OCI-LY1 (cell line): ENCODE results near the gene NPAS2.

Experiments
- CTCF ChIP-seq: fragments of 200-600 bp; sonication (generic), shearing (Covaris generic); IDR thresholded peaks from 2 replicates; pipeline ENCODE4 v1.5.1; 2017; ENCODE audit warnings: mild to moderate bottlenecking, antibody characterized with exemption, low read length, moderate library complexity, mixed read lengths
- EZH2 ChIP-seq: fragments of 200-600 bp; sonication (generic), shearing (Covaris generic); IDR thresholded peaks from 2 replicates; pipeline ENCODE4 v1.8.0; 2017; ENCODE audit warnings: borderline replicate concordance, mixed run types, mild to moderate bottlenecking, antibody characterized with exemption, low read length, moderate library complexity, mixed read lengths

- TF ChIP-seq EZH2 (no peak), CTCF (no peak)
Observed at GRCh38 chr2:100834221-100834620, 14.3 kb downstream of the NPAS2 start.
